C4-2B (cell line): ENCODE results near the gene SLC28A3.
"Not testable (repeated sequence)": the region's sequence is repeated elsewhere in the genome, so short reads cannot be mapped to it uniquely, and the experiment has no call there.

ENCODE experiments used
- H3K27ac ChIP-seq: fragments of 450-650 bp; 2 replicates; pipeline ENCODE4 v1.5.1; 2017
- CTCF ChIP-seq: fragments of 450-650 bp; conservative IDR thresholded peaks from 2 replicates; pipeline ENCODE4 v1.5.1; 2017; ENCODE audit warnings: mild to moderate bottlenecking
- ZFX ChIP-seq: fragments of 450-650 bp; IDR thresholded peaks from 2 replicates; pipeline ENCODE4 v1.6.1; 2017

The SLC28A3 gene

GRCh38 chr9:84340535-84340934 lies at the start of gene SLC28A3:
SLC28A3 (minus strand) TSS chr9:84340758; CDS start chr9:84340633, 125 bp downstream.
- H3K27ac ChIP-seq, result no peak within 1 kb of the TSS

GRCh38 chr9:84390254-84390653 lies 49.7 kb upstream of the SLC28A3 start:
- H3K27ac ChIP-seq, result not testable (repeated sequence)

More at GRCh38 chr9:84340535-84340934, at the start of gene SLC28A3:
- TF ChIP-seq ZFX (no peak), CTCF (no peak)

- TF ChIP-seq CTCF (no peak), ZFX (no peak)
- H3K27ac ChIP-seq, result no peak overlapping the region
Measured at GRCh38 chr9:84387821-84388220, 47.3 kb upstream of the SLC28A3 start.

- no peak overlapping the region for H3K27ac ChIP-seq
- TF ChIP-seq CTCF (no peak), ZFX (no peak)
Measured at GRCh38 chr9:84386753-84387152, 46.2 kb upstream of the SLC28A3 start.

GRCh38 chr9:84385386-84386040 lies 45.0 kb upstream of the SLC28A3 start:
- H3K27ac ChIP-seq, result no peak overlapping the region
- TF ChIP-seq ZFX (no peak), CTCF (no peak)

GRCh38 chr9:84384617-84385016 lies 44.1 kb upstream of the SLC28A3 start:
- no peak overlapping the region for H3K27ac ChIP-seq
- no peak for TF ChIP-seq CTCF
- TF ChIP-seq ZFX, result no peak

GRCh38 chr9:84383178-84383577 lies 42.6 kb upstream of the SLC28A3 start:
- TF ChIP-seq CTCF (no peak), ZFX (no peak)

GRCh38 chr9:84382720-84383119 lies 42.2 kb upstream of the SLC28A3 start:
- H3K27ac ChIP-seq, result no peak overlapping the region
- TF ChIP-seq CTCF, result no peak
- no peak for TF ChIP-seq ZFX

More at GRCh38 chr9:84383178-84383577, 42.6 kb upstream of the SLC28A3 start:
- H3K27ac ChIP-seq, result no peak overlapping the region
